ENCODE results near the gene MTHFSD.

MTHFSD gene

DNA sequence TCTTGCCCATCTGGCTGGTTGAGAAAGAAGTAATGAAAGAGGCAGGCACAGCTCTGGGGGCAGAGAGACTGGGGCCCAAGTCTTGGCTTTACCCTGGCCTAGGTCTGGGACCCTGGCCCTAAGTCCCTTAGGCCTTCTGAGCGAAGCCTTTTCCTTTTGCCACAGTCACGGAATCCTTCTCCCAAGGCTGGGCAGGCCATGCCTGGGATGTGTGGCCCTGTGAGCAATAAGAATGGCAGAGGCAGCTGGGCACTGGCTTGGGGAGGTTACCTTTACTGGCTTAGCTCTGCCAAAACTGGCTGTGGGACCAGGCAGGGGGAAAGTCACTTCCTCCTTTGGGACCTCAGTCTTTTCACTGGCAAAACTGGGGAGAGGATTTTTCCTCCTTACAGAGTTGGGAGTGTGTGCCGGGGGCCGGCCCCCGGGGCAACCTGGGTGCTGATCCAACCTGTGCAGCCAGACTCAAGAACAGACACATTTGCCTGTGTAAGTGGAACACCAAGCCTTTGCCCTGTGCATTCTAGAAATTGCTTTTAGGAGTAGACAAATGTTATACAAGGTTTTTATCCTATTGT lies 31.8 kb downstream of the MTHFSD start:
- H3K27ac ChIP-seq: no peak overlapping the region
- TF ChIP-seq, protein P1, sequence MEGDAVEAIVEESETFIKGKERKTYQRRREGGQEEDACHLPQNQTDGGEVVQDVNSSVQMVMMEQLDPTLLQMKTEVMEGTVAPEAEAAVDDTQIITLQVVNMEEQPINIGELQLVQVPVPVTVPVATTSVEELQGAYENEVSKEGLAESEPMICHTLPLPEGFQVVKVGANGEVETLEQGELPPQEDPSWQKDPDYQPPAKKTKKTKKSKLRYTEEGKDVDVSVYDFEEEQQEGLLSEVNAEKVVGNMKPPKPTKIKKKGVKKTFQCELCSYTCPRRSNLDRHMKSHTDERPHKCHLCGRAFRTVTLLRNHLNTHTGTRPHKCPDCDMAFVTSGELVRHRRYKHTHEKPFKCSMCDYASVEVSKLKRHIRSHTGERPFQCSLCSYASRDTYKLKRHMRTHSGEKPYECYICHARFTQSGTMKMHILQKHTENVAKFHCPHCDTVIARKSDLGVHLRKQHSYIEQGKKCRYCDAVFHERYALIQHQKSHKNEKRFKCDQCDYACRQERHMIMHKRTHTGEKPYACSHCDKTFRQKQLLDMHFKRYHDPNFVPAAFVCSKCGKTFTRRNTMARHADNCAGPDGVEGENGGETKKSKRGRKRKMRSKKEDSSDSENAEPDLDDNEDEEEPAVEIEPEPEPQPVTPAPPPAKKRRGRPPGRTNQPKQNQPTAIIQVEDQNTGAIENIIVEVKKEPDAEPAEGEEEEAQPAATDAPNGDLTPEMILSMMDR (conservative IDR thresholded peaks at IDR 0.05): no peak
- no peak for TF ChIP-seq ZFX (IDR thresholded peaks at IDR 0.05)

DNA sequence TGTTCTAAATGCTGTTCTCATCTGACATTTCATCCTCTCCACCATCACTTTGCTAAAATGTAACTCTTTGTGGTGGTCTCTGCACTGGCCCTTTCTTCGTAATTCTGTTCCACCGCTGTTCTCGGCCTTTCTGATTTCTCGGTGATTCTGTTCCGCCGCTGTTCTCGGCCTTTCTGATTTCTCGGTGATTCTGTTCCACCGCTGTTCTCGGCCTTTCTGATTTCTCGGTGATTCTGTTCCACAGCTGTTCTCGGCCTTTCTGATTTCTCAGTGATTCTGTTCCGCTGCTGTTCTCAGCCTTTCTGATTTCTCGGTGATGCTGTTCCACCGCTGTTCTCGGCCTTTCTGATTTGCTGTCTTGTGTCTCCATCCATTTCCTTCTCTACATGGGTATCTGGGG lies 32.4 kb downstream of the MTHFSD start:
- TF ChIP-seq, protein P1 (conservative IDR thresholded peaks at IDR 0.05): no peak
- TF ChIP-seq ZFX (IDR thresholded peaks at IDR 0.05): no peak
- H3K27ac ChIP-seq: no peak overlapping the region

DNA sequence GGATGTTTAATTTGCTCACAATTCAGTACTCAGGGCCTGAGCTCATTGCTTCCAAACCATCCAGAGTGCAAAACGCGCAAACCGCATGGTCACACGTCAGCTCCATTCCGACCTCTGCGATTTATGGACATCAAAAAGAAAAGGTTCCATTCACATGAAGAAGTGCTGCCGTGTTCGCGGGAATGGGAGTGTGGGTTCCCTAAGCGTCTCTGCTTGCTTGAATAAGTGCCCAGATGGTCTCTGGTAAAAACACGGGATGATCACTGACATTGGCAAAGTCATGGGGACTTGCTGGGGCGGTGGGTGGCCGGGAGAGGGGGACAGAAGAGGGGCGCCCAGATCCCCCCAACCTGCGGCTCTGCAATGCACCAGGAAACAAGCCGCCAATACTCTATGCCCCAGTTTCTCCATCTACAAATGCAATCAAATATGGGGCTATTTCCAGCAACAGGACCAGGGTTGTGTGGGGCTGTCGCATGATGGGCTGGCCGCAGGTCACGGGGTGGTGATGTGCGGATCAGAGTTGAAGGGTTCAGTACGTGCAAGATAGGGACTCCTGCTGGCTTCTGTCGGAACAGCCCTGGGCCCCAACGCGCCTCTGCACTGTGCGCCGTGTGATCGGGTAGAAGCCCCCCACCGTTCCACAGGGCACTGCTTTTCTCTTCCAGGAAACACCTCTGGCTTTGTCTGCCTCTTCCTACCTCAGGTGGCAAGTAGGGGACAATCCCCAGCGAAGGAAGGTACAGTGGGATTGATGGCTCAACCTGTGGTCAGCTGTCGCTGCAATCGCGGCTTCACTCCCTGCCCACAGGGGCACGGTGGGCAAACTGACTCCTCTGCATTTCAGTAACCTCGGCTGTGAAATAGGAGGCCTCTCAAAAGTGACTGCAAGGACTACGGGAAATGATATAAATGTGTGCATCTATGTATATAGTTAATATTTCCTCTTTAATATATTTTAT lies 33.5 kb downstream of the MTHFSD start:
- no peak for TF ChIP-seq ZFX (IDR thresholded peaks at IDR 0.05)
- TF ChIP-seq, protein P1 (conservative IDR thresholded peaks at IDR 0.05): no peak

DNA sequence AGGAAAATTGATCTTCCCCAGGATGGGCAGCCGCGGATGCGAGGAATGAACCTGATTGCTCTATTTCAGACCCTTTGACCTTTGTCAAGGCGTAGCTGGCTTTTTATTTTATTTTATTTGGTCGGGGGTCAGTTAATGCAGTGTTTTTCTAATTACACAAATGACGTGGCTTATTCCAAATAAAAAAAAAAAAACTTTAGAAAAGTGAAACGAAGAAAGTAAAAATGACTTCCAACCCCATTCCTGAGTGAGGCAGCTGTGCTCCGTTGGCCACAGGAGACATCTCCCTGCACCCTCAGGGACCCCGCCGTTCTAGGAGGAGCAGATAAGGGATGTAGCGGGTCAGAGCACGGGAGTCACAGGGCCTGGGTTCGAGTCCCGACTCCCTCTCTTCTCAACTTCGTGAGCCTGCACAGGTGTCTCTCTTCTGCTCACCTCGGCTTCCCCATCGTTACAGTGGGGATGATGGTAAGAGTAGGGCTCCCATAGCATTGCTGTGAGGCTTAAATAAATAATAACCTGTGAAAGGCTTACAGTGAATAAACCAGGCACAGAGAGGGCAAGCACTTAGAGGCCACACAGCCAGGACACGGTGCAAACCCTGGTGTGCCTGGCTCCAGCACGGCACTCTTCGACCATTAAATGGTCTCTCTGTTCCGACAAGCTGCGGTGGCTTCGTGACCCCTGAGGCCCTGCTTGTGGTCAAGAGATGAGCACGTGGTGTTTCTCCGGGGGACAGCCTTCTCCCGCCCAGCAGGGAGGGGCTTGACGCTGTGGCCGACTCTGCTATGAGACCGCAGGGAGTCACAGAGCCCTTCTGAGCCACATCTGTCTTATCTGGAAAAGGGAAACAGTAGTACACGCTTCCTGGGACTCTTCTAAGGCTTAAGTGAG lies 34.5 kb downstream of the MTHFSD start:
- TF ChIP-seq, protein P1 (conservative IDR thresholded peaks at IDR 0.05): peak; percentile 18
- TF ChIP-seq ZFX (IDR thresholded peaks at IDR 0.05): no peak
- H3K27ac ChIP-seq: no peak overlapping the region

More for the DNA sequence above, 33.5 kb downstream of the MTHFSD start:
- no peak overlapping the region for H3K27ac ChIP-seq

DNA sequence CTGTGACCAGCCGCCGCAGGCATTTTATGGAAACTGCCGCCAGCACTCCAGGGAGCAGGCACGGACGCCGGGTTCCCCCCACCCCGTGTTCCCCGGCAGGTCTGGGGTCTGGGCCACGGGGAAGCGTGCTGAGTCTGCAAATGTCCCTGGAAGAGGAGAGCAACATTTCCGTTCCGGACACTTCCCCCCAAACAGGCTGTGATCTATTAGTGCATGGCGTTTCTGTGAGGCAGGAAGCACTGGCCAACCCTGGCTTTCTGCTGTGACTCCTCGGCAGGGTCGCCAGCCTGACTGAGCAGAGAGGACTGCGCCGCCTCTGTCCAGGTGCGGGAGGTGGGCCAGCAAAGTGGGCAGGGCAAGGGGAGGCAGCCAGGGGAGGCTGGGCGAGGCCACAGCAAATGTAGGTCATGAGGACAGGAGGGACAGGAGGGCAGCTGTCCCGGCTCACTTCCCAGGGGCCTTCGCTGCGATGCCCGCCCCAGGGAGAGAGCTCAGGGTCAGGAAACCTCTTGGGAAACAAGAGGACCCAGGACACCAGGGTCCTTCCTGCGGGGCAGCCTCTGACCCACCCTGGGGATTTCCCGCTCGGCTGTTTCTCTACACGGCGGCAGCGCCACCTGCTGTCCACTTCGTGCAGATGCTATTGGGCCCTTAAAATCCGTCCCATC lies 35.3 kb downstream of the MTHFSD start:
- TF ChIP-seq ZFX (IDR thresholded peaks at IDR 0.05): no peak
- TF ChIP-seq, protein P1 (conservative IDR thresholded peaks at IDR 0.05): peak; percentile 93
- no peak overlapping the region for H3K27ac ChIP-seq

DNA sequence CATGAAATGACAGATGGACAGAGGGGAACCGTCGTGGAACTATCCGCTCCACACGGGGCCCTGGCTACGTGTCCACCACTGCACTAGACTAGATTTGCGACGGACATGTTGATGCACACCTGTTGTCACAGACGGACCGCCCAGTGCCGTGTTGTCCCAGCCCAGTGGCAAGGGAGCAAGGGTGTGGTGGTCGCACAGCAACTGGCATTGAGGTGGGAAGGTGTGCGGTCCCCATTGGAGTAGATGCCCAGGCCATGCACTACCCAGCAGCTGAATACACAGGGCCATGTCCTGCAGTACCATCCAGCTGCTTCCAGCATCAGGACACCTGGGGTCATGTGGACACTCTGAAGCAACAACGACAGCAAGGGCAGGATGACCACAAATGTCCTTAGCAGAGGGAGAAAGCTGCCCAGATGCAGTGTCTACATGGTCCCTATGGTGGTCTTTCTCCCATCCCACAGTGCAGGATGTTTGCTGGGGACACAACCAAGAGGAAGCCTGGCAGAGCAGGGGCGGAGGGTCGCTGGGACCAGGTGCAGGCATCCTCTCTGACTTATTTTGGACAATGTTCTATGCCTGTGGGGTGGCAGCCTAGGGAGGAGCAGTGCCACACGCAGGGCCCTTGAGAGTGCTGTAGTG lies 35.9 kb downstream of the MTHFSD start:
- no peak overlapping the region for H3K27ac ChIP-seq
- TF ChIP-seq, protein P1 (conservative IDR thresholded peaks at IDR 0.05): no peak
